GM13977 (cell line): Measurements from ENCODE around the gene MYLK2.

Experiments
- DNase-seq: peaks from one replicate; pipeline ENCODE4 v3.0.0; 2012; ENCODE audit warnings: low spot score
- CTCF ChIP-seq: IDR thresholded peaks from 2 replicates; pipeline ENCODE4 v1.5.1; 2012; ENCODE audit warnings: mild to moderate bottlenecking, control low read depth; ENCODE audit not compliant: insufficient read depth; ENCODE audit errors: extremely low read depth, missing control alignments
- in situ Hi-C: fragments of 300-500 bp; cut with MboI; formaldehyde crosslinking; loops from one replicate; pipeline ENCODE4 v1.12.0; 2022; ENCODE audit warnings: low sequenced_read_pairs, low pct_unique_long_range_greater_than_20kb, mixed read lengths, inconsistent platforms; ENCODE audit not compliant: unreplicated experiment

Gene MYLK2

GRCh38 chr20:31843288-31843687 is 24.1 kb downstream of the MYLK2 start:
- in situ Hi-C loops = loop anchor here (25.0 kb wide), 1 partner anchor 244 kb away; no protein-coding TSS in a partner anchor
- TF ChIP-seq CTCF = no peak
- DNase-seq = no peak

- in situ Hi-C loops = loop anchor here (25.0 kb wide), 1 partner anchor 243 kb away; no protein-coding TSS in a partner anchor
- no peak for TF ChIP-seq CTCF
- DNase-seq = no peak
Measured at GRCh38 chr20:31843881-31844280, 24.7 kb downstream of the MYLK2 start.

- DNase-seq = no peak
- in situ Hi-C loops = loop anchor here (25.0 kb wide), 1 partner anchor 242 kb away; no protein-coding TSS in a partner anchor
- no peak for TF ChIP-seq CTCF
Measured at GRCh38 chr20:31844737-31845299, 25.7 kb downstream of the MYLK2 start.

- no peak for TF ChIP-seq CTCF
- no peak for DNase-seq
- in situ Hi-C loops = loop anchor here (25.0 kb wide), 1 partner anchor 242 kb away; no protein-coding TSS in a partner anchor
Measured at GRCh38 chr20:31845300-31845863, 26.2 kb downstream of the MYLK2 start, which contains the start of gene FOXS1. FOXS1 (minus strand) TSS chr20:31845604; CDS start chr20:31845542, 62 bp downstream.

- DNase-seq = no peak
- in situ Hi-C loops = loop anchor here (25.0 kb wide), 1 partner anchor 241 kb away; no protein-coding TSS in a partner anchor
- TF ChIP-seq CTCF = no peak
Measured at GRCh38 chr20:31846793-31847138, 27.6 kb downstream of the MYLK2 start.

- no peak for DNase-seq
- in situ Hi-C loops = loop anchor here (25.0 kb wide), 1 partner anchor 239 kb away; no protein-coding TSS in a partner anchor
- TF ChIP-seq CTCF = no peak
Measured at GRCh38 chr20:31848088-31848999, 29.2 kb downstream of the MYLK2 start.
